Measurements from ENCODE around the gene GPC6.

DNA sequence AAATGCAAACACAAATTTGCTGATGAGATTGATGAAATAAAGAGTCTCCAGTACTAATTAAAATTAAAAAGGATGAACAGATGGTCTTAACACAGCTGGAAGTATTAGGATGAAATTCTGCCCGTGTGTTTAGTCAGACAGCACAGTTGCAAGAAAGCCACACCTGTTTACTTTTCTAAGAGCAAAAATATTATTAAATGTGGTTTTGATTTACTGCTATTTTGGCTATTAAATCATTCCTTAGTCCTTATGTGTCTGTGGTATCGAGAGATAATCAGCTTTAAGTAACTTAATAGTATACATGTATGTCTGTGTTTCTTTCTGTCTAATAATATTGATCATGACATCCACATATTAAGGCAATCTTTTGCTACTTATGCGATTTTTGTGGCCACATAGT is 494.9 kb downstream of the GPC6 start:
- TF ChIP-seq, protein P1, sequence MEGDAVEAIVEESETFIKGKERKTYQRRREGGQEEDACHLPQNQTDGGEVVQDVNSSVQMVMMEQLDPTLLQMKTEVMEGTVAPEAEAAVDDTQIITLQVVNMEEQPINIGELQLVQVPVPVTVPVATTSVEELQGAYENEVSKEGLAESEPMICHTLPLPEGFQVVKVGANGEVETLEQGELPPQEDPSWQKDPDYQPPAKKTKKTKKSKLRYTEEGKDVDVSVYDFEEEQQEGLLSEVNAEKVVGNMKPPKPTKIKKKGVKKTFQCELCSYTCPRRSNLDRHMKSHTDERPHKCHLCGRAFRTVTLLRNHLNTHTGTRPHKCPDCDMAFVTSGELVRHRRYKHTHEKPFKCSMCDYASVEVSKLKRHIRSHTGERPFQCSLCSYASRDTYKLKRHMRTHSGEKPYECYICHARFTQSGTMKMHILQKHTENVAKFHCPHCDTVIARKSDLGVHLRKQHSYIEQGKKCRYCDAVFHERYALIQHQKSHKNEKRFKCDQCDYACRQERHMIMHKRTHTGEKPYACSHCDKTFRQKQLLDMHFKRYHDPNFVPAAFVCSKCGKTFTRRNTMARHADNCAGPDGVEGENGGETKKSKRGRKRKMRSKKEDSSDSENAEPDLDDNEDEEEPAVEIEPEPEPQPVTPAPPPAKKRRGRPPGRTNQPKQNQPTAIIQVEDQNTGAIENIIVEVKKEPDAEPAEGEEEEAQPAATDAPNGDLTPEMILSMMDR (conservative IDR thresholded peaks at IDR 0.05; ENCODE audit: low read length) = no peak
- TF ChIP-seq EZH2phosphoT487 (IDR thresholded peaks at IDR 0.05; ENCODE audit: borderline replicate concordance, low read depth, low read length) = no peak

Measured in OCI-LY7 (cell line).